DMS79 treated with DMSO at 0.1 percent for 48 hours (cell line): Measurements from ENCODE around the gene FOXF2.
A peak's percentile ranks its signal among the peaks of the same experiment; 100 is the strongest.
"Not testable (repeated sequence)": the region's sequence is repeated elsewhere in the genome, so short reads cannot be mapped to it uniquely, and the experiment has no call there.

Source experiments
- DNase-seq: peaks from one replicate; lab custom pipeline; 2025; lab: John Stamatoyannopoulos, UW

The FOXF2 gene

GRCh38 chr6:1389369-1390132, at the start of gene FOXF2:
Gene FOXF2 (plus strand): TSS chr6:1389576. CDS start chr6:1389948, 372 bp downstream.
- no peak for DNase-seq

- DNase-seq, result no peak
Observed at GRCh38 chr6:1346101-1346500, 43.3 kb upstream of the FOXF2 start.

GRCh38 chr6:1346558-1347091, 42.8 kb upstream of the FOXF2 start:
- DNase-seq, result peak; percentile 40

- peak; percentile 17 for DNase-seq
Observed at GRCh38 chr6:1347161-1347560, 42.2 kb upstream of the FOXF2 start.

- DNase-seq, result peak; percentile 65
Observed at GRCh38 chr6:1348675-1349074, 40.7 kb upstream of the FOXF2 start.

- no peak for DNase-seq
Observed at GRCh38 chr6:1349655-1350054, 39.7 kb upstream of the FOXF2 start.

- no peak for DNase-seq
Observed at GRCh38 chr6:1351381-1352008, 37.9 kb upstream of the FOXF2 start.

- not testable (repeated sequence) for DNase-seq
Observed at GRCh38 chr6:1355068-1355467, 34.3 kb upstream of the FOXF2 start.

- not testable (repeated sequence) for DNase-seq
Observed at GRCh38 chr6:1361717-1362116, 27.7 kb upstream of the FOXF2 start.

GRCh38 chr6:1362643-1363042, 26.7 kb upstream of the FOXF2 start:
- no peak for DNase-seq

- no peak for DNase-seq
Observed at GRCh38 chr6:1363298-1363697, 26.1 kb upstream of the FOXF2 start.

- no peak for DNase-seq
Observed at GRCh38 chr6:1363729-1364572, 25.4 kb upstream of the FOXF2 start.

- no peak for DNase-seq
Observed at GRCh38 chr6:1364791-1365190, 24.6 kb upstream of the FOXF2 start.

- DNase-seq, result no peak
Observed at GRCh38 chr6:1365686-1366085, 23.7 kb upstream of the FOXF2 start.

- no peak for DNase-seq
Observed at GRCh38 chr6:1367771-1368170, 21.6 kb upstream of the FOXF2 start.

GRCh38 chr6:1368940-1369339, 20.4 kb upstream of the FOXF2 start:
- DNase-seq, result no peak

GRCh38 chr6:1369695-1370094, 19.7 kb upstream of the FOXF2 start:
- not testable (repeated sequence) for DNase-seq

GRCh38 chr6:1371933-1372332, 17.4 kb upstream of the FOXF2 start:
- no peak for DNase-seq

- DNase-seq, result no peak
Observed at GRCh38 chr6:1372690-1373089, 16.7 kb upstream of the FOXF2 start.

GRCh38 chr6:1376653-1377052, 12.7 kb upstream of the FOXF2 start:
- DNase-seq, result no peak

GRCh38 chr6:1377526-1377925, 11.8 kb upstream of the FOXF2 start:
- no peak for DNase-seq
